GM19467 (cell line): ENCODE measurements around the gene SLC18A3.

Source experiments
- ATAC-seq: cut with Tn5 transposase; IDR thresholded peaks from one replicate; pipeline ENCODE4 v1.9.1; 2021; ENCODE audit warnings: mild to moderate bottlenecking, moderate library complexity; ENCODE audit not compliant: unreplicated experiment

The SLC18A3 gene

DNA sequence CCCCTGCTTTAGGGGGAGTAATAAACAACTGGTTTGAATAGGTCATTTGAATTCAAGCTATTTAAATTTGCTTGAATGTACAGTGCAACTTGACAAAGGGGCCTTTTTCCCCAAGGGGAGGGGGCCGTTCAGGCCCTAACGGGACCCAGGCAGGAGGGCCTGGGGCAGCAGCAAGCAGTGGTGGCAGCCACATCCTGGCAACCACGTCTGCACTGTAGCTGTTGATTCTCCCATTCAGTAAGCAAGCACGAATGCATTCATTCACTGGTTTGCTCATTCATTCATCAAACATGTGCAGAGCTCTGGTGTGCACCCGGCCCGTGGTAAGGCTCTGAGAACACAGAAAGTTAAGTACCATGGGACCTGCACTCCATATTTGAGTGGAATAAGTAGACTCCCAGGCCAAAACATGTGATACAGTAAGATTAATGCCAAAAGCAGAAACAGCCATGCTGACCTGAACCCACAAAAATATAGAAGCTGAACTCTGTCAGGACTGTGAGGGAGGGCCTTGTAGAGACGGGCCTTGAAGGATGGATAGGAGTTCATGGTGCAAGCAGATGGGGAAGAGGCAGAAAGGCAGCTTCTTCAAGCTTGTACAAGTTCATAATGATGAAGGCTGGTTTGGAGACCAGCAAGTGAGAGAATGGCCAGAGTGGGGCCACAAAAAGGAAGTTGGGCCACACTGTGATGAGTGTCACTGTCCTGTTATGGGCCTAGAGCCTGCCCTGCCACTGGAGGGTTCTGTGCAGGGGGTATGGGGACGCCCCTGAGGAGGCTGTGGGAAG, 40.0 kb downstream of the SLC18A3 start:
- ATAC-seq: no peak

DNA sequence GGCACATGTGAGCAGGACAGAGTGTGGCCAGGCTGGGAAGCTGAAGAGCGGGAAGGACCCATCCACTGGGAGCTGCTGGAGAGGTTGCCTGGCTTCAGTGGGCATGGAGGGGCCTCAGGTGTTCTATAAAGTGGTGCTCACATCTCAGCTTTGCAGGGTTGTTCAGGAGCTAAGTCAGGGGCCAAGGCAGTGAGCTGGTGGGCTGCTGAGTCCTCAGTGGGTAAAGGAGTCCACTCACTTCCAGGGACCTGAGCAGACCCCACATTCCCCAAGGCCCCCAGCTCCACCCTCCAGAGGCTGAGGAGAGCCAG, 40.6 kb downstream of the SLC18A3 start:
- ATAC-seq: no peak

DNA sequence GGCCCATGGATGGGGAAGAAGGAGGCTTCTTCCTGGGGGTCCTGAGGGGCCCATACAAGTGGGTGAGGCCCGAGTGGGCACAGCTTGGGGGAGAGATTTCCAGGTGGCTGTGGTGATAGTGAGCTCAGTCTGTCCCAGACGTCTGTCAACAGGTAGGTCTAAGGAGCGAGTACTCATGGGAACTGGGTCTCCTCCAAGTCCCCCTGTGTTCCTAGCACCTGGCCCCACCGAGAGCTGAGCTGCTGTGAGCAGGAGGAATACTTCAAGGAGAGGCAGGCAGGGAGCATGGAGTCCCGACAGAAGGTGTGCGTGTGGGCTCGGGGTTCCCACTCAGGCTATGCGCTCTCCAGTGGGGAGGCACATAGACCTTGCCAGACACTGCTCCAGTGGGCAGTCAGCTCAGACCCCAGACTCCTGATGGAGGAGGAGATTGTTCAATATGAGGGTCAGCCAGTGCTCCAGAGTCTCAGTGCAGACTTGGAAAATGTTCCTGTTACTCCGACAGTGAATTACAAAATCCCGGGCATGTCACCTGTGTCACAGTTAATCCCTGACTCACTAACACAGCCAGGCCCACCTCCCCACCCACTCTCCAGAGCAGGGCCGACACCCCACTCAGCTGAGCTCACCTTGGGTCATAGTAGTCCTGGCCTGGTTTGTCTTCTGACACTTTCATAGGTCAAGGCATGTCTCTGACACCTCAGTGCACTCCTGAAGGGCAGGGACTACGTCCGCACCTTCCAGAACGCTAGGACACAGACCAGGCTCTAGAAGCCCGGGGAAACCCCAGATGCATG, 41.1 kb downstream of the SLC18A3 start:
- no peak for ATAC-seq

DNA sequence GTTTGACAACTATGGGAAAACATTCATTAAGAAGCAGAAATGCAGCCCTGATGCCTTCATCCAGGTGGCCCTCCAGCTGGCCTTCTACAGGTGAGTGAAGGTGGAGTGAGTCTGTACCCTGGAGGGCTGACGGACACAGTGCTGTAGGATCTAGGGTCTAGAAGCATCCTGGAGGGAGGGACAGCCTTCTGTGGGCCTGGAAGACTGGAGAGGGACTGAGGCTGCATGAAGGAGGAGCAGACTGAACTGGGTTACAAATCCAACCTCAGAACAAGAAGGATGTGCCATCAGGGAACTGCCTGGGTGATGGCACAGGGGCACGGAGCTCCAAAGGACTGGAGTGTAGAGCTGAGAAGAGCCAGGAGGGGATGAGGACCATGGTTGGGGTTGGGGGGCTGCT, 41.8 kb downstream of the SLC18A3 start:
- no peak for ATAC-seq

DNA sequence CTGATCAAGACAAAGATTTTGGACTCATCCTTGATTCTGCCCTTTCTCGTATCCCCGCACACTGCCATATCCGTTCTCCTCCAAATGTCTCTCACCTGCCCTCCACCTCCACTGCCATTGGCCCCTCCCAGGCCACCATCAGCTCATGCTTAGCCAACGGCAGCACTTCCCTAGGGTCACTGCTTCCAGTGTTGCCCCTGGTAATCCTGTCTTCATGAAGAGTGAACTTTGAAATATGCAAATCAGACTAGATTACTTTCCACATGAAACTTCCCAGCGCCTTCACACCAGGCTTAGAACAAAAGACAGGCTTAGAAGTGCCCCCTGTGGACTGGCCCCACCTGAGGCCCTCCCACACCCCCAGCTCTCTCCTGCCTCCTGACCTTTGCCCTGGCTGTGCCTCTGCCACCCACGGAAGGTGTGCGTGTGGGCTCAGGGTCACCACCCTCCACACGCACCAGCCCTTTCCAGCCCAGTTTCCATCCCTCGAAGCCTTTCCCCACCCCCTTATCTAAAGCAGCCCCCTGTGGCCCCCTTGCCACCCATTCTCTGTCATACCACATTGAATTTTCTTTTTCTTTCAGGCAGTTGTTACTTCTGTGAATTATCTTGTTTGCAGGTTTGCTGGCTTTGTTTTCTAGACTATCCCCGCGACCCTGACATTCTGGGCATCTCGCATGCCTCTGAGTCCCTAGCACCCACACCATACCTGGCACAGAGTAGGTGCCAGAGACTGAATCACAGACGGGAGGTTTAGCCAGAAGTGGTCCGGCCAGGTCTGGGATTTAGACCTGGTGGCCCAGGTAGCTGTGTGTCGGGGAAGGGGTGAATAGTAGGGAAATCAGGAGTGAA, 42.5 kb downstream of the SLC18A3 start:
- ATAC-seq: no peak

DNA sequence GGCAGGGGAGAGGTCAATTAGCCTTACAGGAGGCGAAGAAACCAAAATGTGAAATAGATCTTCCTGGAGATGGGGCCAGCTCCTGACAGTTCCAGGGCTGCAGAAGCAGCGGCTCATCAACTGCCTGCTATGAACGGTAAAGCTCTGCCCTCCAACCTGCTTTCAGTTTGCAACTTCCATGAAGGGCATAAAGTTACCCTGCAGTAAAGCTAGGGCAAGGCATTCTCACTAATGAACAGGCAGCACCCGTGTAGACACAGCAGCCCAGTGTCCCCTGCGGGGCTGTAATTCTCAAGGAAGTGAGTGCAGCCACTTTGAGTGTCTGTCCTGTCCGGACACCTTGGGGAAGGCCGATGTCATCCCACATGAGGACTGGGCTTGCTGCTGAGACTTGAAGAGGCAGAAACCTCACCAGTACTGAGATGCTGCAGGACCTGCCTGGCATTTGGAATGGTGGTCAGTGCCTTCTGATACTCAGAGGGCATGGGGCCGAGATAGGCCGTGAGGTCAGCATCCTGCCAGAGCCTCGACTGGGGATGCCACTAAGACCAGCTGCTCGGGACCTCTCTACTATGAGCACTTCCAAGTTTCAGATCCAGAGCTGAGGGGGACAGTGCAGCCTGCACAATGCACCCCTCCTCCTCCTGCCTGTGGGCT, 43.3 kb downstream of the SLC18A3 start:
- ATAC-seq: no peak

DNA sequence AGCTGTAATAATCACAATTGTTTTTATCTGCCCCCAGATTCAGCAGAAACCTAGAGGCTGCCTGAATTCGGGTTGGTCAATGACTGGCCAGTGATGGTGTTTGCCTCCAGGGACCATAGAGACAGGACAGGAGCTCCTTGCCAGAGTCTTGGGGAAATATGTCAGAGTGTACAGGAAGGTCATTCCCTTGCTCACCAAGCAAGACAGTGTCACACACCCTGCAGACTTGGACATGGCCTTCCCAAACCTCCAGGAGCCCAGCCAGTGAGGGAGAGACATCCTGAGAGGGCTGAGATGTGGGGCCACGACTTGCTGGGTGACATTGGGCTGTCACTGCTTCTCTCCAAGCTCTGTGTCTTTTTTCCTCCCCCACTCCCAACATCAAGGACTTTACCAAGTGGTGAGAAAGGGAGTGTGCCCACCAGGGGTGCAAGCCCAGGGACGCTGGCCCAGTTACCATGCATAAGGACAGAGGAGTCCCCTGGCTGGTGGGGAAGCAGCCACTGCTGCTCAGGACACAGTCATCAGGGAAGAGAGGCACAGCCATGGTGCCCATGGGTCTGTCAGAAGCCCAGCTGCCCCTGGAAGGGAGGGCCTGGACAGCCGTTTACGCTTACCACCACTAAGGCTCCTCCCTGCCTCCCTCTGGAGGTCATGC, 44.1 kb downstream of the SLC18A3 start:
- ATAC-seq: no peak

DNA sequence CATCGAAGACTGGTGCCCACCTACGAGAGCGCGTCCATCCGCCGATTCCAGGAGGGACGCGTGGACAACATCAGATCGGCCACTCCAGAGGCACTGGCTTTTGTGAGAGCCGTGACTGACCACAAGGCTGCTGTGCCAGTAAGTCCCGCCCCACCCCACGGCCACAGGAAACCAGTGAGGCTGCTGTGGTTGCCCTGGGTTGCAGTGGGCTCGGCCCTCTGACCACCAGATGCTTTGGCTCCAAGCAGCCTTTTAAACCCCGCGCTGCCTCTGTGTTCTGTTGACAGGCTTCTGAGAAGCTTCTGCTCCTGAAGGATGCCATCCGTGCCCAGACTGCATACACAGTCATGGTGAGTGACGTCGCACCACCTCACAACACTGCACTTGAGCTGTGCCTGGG, 45.0 kb downstream of the SLC18A3 start:
- no peak for ATAC-seq

DNA sequence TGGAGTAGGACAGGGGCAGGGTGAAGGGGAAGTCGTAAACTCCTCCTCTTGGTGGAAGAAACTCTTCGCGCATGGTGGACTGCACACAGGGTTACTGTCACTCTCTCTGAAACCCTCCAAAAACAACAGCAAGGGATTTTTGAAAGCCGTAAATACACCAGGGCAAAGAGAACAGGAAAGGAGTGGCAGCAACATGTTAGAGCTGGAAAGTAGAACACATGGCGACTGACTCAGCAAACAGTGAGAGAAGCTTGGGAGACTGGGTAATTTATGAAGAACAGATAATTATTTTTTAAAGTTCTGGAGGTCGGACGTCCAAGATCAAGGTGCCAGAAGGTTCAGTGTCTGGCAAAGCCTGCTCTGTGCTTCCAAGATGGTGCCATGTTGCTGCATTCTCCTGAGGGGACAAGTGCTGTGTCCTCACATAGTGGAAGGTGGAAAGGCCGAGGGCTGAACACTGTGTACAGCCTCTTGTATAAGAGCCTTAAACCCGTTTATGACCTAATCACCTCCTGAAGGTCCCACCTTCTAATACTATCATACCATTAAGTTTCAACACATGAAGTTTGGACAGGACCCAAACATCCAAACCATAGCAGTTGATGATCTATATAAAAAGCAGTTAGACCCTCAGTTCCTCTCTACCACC, 46.9 kb downstream of the SLC18A3 start:
- no peak for ATAC-seq

DNA sequence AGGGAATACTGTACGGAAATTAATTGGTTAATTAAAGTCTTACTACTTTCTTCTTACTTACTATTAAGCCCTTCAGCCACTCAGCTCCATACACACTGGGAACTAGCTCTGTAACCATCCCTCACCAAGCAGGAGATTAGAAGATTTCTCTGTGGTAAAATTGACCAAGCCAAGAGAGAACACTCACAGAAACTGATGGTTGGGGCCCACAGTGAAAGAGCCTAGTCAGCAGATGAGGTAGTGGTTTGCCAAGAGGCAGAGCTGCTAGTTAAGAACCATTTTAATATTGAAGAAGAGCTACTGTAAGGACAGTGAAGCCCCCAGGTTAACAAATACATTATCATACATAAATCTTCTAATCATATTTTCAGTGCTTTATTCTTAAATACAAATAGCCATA, 47.5 kb downstream of the SLC18A3 start:
- ATAC-seq: no peak

DNA sequence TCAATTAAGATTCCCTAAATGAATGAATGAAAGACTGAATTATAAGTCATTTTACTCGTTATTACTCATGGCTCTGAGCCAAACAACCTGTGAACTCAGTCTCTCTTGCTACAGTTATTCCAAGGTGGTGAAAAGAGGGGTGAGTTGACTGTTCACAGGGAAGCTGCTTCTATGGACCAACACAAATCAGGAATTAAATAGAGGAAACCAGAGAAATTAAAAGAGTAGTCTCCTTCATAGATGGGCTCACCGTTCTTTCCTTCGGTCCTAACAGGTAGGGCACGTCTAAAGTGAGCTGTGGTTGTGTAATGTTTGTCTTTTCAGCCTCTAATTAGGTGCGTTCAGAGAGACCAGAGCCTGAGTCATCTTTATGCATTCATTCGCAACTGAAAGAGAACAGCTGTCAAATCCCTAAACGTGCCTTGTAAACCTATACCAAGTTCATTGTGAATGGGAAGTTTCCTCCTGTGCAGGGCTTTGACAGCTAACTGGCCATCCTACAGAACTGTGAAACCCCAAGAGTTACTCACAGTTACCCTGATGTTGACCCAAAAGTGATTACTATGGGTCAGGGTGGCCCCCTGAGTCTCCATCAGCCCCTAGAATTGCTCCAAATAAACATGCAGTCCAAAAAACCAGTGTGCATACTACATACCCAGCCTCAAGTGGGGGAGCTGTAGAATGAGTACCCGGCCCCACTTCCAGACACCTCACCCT, 51.2 kb downstream of the SLC18A3 start:
- ATAC-seq: no peak
